ENCODE results near the gene AGBL1. TPM values are rescaled to one million over a fixed set of nuclear protein-coding genes. Genes with fewer than 3 reads are reported as not detected.

AGBL1 gene
- total and polyA plus RNA-seq, 9 donors: under 0.01 to 0.02 TPM; not detected in 7

DNA sequence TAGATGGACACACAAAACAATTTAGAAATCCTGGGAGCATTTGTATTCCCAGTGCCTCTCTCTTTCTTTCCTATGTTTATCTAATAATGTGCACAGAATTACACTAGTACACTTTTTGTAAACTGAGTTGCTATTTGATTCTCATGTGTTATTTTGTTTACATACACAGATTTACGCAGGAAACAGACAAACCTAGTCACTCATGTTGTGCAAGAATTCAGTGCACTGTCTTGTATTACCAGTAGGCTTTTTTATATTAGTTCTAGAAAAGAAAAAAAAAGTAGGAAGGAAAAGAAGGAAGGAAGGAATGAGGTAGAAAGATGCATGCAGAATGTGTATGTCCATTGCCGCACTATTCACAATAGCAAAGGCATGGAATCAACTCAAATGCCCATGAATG is 257.4 kb downstream of the AGBL1 start:
- no peak for TF ChIP-seq EP300 (IDR thresholded peaks at IDR 0.05)
- no peak for TF ChIP-seq POLR2A (IDR thresholded peaks at IDR 0.05)
- TF ChIP-seq, protein P1, sequence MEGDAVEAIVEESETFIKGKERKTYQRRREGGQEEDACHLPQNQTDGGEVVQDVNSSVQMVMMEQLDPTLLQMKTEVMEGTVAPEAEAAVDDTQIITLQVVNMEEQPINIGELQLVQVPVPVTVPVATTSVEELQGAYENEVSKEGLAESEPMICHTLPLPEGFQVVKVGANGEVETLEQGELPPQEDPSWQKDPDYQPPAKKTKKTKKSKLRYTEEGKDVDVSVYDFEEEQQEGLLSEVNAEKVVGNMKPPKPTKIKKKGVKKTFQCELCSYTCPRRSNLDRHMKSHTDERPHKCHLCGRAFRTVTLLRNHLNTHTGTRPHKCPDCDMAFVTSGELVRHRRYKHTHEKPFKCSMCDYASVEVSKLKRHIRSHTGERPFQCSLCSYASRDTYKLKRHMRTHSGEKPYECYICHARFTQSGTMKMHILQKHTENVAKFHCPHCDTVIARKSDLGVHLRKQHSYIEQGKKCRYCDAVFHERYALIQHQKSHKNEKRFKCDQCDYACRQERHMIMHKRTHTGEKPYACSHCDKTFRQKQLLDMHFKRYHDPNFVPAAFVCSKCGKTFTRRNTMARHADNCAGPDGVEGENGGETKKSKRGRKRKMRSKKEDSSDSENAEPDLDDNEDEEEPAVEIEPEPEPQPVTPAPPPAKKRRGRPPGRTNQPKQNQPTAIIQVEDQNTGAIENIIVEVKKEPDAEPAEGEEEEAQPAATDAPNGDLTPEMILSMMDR (IDR thresholded peaks at IDR 0.05): no peak
- Histone ChIP-seq H3K9me3 (no peaks in the 10 kb centered on the region), H3K27ac (no peak overlapping the region), H3K27me3 (no peaks in the 10 kb centered on the region), H3K36me3 (no peaks in the 10 kb centered on the region), H3K4me3 (no peak overlapping the region), H3K4me1 (ENCODE audit: insufficient read depth) (no peaks in the 10 kb centered on the region)
- no peak for DNase-seq
- 87 to 94% (median 89%) methylated on average over 2 of the region's 2 CpGs for WGBS, 3 donors
- intact Hi-C loops (cut with DNase I): no loop called here

DNA sequence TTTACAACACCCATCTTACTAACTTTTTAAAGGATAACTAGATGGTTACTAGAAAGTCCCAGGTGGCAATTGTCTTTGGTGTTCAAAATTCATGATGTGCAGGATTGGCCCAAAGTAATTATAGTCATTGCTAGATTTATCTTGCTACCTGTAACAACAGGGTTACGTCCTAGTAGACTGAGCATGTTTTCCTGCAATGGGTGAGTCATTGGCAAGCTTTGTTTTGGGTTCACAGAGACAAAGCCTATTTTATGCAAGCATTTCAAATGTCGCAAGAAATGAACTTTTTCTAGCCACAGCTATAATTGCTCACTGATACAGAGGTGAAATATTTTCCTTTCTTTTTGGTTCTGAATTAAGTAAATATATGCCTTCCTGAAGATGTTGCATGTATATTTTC is 267.6 kb downstream of the AGBL1 start:
- TF ChIP-seq, protein P1 (IDR thresholded peaks at IDR 0.05): no peak
- no peak for TF ChIP-seq EP300 (IDR thresholded peaks at IDR 0.05)
- no peak for TF ChIP-seq POLR2A (IDR thresholded peaks at IDR 0.05)
- H3K9me3 ChIP-seq: no peaks in the 10 kb centered on the region
- H3K36me3 ChIP-seq: no peaks in the 10 kb centered on the region
- 70 to 91% (median 73%) methylated on average over 2 of the region's 2 CpGs for WGBS, 3 donors
- H3K27ac ChIP-seq: no peak overlapping the region
- H3K4me3 ChIP-seq: no peak overlapping the region
- intact Hi-C loops (cut with DNase I): no loop called here
- no peaks in the 10 kb centered on the region for H3K4me1 ChIP-seq (ENCODE audit: insufficient read depth)
- H3K27me3 ChIP-seq: no peaks in the 10 kb centered on the region
- DNase-seq: no peak

DNA sequence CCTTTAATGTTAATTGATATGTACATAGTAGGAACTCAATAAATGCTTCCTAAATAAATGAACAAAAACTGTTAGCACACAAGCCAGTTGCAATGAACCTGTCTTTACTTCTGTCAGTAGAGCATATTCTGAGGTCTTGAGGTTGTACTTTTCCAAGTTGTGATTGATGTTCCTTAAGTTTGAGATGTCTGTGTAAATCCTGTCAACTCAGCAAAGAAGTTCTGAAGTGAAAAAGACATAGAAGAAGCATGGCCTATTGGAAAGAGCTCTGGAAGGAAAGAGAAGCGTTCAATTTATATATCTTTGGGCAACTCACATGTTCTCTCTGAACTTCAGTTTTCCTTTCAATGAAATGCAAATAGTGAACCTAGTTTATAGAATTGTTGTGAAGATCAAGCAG is 269.9 kb downstream of the AGBL1 start:
- no peak for DNase-seq
- intact Hi-C loops (cut with DNase I): no loop called here
- Histone ChIP-seq H3K4me3 (no peak overlapping the region), H3K36me3 (no peaks in the 10 kb centered on the region), H3K27me3 (no peaks in the 10 kb centered on the region), H3K27ac (no peak overlapping the region), H3K4me1 (ENCODE audit: insufficient read depth) (no peaks in the 10 kb centered on the region), H3K9me3 (no peaks in the 10 kb centered on the region)
- 67 to 90% (median 83%) methylated on average over 1 of the region's 1 CpG for WGBS, 3 donors
- TF ChIP-seq, protein P1 (IDR thresholded peaks at IDR 0.05): no peak
- TF ChIP-seq EP300 (IDR thresholded peaks at IDR 0.05) (no peak), POLR2A (IDR thresholded peaks at IDR 0.05) (no peak)

DNA sequence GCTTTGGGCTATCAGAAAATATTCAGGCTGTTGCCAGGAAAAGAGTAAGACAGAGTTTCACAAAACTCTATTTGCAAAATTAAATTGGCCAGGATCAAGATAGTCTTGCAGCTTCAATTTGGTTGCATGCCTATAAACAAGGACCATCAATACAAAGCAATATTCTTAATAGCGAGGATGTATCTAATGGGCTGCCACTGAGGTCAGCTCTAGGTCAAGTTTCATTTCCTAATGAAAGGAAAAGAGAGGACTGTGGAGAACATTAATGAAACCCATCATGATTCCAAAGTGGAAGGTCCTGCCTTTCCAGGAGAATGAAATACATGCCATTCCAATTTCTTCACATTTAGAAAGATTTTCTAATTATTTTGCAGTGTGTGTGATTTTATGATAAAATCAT is 273.5 kb downstream of the AGBL1 start:
- no peaks in the 10 kb centered on the region for H3K27me3 ChIP-seq
- H3K4me3 ChIP-seq: no peak overlapping the region
- no peak for DNase-seq
- no peak overlapping the region for H3K27ac ChIP-seq
- no peaks in the 10 kb centered on the region for H3K36me3 ChIP-seq
- TF ChIP-seq, protein P1 (IDR thresholded peaks at IDR 0.05): no peak
- TF ChIP-seq POLR2A (IDR thresholded peaks at IDR 0.05) (no peak), EP300 (IDR thresholded peaks at IDR 0.05) (no peak)
- H3K4me1 ChIP-seq (ENCODE audit: insufficient read depth): no peaks in the 10 kb centered on the region
- 60 to 71% (median 69%) methylated on average over 1 of the region's 1 CpG for WGBS, 3 donors
- intact Hi-C loops (cut with DNase I): no loop called here
- H3K9me3 ChIP-seq: no peaks in the 10 kb centered on the region

DNA sequence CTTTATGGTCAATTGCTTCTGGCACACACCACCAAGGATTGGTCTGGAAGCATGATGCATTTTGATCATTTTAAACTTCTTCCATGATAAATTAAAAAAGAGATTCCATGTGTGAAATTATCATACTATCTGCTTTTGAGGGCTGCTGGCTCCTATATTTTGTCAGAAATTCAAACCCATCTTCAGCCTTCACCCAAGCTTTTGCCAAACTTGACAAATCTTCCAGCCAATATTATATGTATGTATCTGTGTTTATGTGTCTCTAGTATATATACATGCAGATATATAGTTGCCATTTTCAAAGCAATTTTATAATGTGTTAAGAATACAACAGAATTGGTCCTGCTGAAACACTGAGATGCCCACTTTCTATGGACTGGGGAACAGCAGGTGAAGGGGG is 275.7 kb downstream of the AGBL1 start:
- no peak overlapping the region for H3K27ac ChIP-seq
- H3K36me3 ChIP-seq: no peaks in the 10 kb centered on the region
- no peak overlapping the region for H3K4me3 ChIP-seq
- H3K9me3 ChIP-seq: no peaks in the 10 kb centered on the region
- no peak for DNase-seq
- no peaks in the 10 kb centered on the region for H3K4me1 ChIP-seq (ENCODE audit: insufficient read depth)
- intact Hi-C loops (cut with DNase I): no loop called here
- no peaks in the 10 kb centered on the region for H3K27me3 ChIP-seq
- no peak for TF ChIP-seq POLR2A (IDR thresholded peaks at IDR 0.05)
- no peak for TF ChIP-seq EP300 (IDR thresholded peaks at IDR 0.05)
- TF ChIP-seq, protein P1 (IDR thresholded peaks at IDR 0.05): no peak
